Anterior cingulate cortex (tissue), 58 donors: Measurements from ENCODE around the gene MAP2K4.
"Not testable (repeated sequence)": the region's sequence is repeated elsewhere in the genome, so short reads cannot be mapped to it uniquely, and the experiment has no call there.

Experiments used
- DNase-seq, 58 donors: peaks; one replicate each; lab custom pipeline; 2025; lab: John Stamatoyannopoulos, UW

The MAP2K4 gene

DNA sequence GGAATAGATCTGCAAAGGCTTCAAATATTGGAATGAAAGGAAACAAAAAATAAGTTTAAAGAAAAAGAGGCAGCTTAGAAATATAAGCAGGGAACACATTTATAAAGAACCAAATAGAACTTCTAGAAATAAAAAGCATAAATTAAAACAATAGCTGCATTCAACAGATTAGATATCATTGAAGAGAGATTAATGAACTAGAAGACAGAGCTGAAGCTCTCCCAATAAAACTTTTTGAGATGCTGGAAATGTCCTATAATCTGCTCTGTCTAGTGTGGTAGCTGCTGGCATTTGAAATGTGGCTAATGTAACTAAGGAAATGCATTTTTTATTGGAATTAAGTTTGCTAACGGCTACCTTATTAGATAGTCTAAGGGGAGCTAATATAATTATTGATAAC is 115.6 kb downstream of the MAP2K4 start:
- DNase-seq = no peak

GRCh38 chr17:12136646-12137045 is 116.0 kb downstream of the MAP2K4 start:
- no peak for DNase-seq

GRCh38 chr17:12137859-12138258 is 117.2 kb downstream of the MAP2K4 start:
- no peak for DNase-seq

DNA sequence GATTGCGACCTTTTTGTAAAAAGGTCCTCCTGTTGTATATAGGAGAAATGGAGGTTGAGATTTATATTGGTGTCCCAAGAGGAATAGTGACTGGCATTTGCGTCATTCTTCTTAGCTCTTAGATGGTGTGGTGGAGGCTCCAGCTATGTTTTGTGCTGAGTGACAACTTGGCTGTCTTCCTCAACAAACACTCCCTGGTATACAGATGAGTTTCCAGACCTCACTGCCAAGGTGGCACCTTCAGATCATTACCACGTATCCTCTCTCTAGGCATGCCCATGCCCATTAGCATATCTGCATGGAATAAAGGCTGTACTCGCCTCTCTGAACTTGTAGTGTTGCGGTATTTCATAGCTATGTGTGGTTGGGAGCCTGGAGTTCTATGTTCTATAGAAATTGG is 120.0 kb downstream of the MAP2K4 start:
- DNase-seq = no peak

GRCh38 chr17:12162187-12162586 is 141.5 kb downstream of the MAP2K4 start:
- not testable (repeated sequence) for DNase-seq

DNA sequence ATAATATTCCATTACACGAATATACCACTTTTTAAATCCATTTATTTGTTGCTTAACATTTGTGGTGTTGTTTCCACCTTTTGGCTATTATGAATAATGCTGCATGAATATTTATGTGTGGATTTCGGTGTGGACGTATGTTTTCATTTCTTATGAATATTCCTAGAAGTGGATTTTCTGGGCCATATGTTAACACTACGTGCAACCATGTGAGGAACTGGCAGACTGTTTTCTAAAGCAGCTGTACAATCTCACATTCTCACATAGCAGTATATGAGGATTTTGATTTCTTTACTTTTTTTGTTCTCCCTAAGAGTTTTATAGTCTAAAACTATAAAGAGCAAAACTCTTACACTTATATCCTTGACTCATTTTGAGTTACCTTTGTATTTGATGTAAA is 143.4 kb downstream of the MAP2K4 start:
- no peak for DNase-seq

- no peak for DNase-seq
Observed at GRCh38 chr17:12178644-12179330, 158.1 kb downstream of the MAP2K4 start.

- DNase-seq = peak in 12 of 58 donors; percentile 0 to 48 (median 10)
Observed at GRCh38 chr17:12180644-12181261, 160.1 kb downstream of the MAP2K4 start.

DNA sequence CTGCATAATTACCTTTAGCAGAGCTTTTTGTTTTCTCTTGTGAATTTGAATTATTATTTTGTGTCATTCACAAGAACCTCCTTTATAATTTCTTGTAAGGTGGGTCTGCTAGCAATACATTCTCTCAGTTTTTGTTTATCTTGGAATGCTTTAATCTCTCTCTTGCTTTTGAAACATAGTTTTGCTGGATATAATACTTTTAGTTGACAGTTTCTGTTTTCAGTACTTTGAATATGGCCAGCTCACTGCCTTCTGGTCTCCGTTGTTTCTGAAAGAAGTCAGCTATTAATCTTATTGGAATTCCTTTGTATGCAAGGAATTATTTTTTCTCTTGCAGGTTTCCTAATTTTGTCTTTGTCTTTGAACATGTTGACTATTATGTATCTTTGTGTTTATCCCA is 167.0 kb downstream of the MAP2K4 start:
- DNase-seq = no peak

DNA sequence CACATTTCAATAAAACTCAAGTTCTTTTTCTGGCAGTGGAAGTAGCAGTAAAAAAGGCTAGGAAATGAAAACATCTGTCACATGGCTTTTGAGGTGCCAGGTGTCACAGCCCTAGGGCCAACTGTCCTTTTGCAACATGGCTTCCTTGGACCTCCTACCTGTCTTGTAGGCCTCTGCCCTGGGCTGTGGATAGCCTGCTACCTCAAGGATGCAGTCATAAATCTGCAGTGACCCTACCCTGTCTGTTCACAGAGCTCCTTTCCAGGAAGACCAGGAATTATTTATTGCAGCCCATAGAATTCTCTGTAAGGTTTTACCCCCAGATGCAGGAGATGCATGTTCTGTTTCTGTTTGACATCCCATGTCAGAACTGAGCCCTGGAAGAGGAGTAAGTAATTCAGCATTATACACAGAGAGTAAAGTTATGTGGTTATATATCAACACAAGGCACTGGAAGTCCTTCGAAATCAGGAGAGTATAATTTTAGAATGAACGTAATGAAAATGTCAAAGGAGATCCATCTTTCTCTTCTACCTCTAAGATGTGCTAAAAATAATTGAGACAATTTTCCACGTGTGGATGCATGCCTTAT is 172.6 kb downstream of the MAP2K4 start:
- DNase-seq = no peak
